H1 (cell line): Measurements from ENCODE around the gene GRM7. TPM values are rescaled to one million over a fixed set of nuclear protein-coding genes. Genes with fewer than 3 reads are reported as not detected.

ENCODE experiments used
- ASH2L ChIP-seq: fragments of 200-600, 300-600 bp; sonication (generic); IDR thresholded peaks from one replicate; pipeline ENCODE4 v1.7.1; 2017; ENCODE audit warnings: low read length
- CHD7 ChIP-seq: fragments of 300-600 bp; sonication (generic); IDR thresholded peaks from 2 replicates; pipeline ENCODE4 v1.7.1; 2012; ENCODE audit warnings: low read length, moderate library complexity, mild to moderate bottlenecking, inconsistent platforms; ENCODE audit not compliant: insufficient replicate concordance
- E2F6 ChIP-seq: IDR thresholded peaks from 2 replicates; pipeline ENCODE4 v1.6.1; 2012; ENCODE audit warnings: inconsistent platforms
- RFX5 ChIP-seq: IDR thresholded peaks from 2 replicates; pipeline ENCODE4 v1.6.1; 2011; ENCODE audit warnings: low read depth, low read length, improper control_type of control experiment, borderline replicate concordance
- RXRA ChIP-seq: IDR thresholded peaks from 2 replicates; pipeline ENCODE4 v1.6.1; 2011; ENCODE audit warnings: low read depth, mild to moderate bottlenecking, low read length, moderate library complexity; ENCODE audit not compliant: insufficient read depth
- SP2 ChIP-seq: IDR thresholded peaks from 2 replicates; pipeline ENCODE4 v1.6.1; 2012; ENCODE audit warnings: mild to moderate bottlenecking, low read length, inconsistent platforms
- polyA plus RNA-seq, 7 experiments: library from polyadenylated mRNA; depleted of rRNA in 3 of 7; stranded (reverse) in 5 of 7; unstranded in 2 of 7; fragments of >200 nt in 5 of 7; fragments of 200-250 nt in 2 of 7; gene quantifications; 1 replicate in 5 of 7; 2 replicates in 1 of 7; 4 replicates in 1 of 7; pipeline versions ENCODE4 v1.2.1 to v1.2.3, GENCODE V29; 2011 to 2013; ENCODE audit warnings: missing spikeins in 2 of 7, mixed read lengths in 2 of 7
- total RNA-seq: library from RNA; stranded (reverse); fragmentation: NEBNext Ultra II Directional; extraction: Animal tissue kit (Norgen Biotek cat#: 25700); gene quantifications from 2 replicates; pipeline ENCODE4 v1.2.1, GENCODE V29; 2021

GRM7 gene
- total and polyA plus RNA-seq, 2 of the 8 experiments (the other 6 are each of a cell fraction or from before 2014, with no cell fraction given), result 0.17 to 0.24 TPM

GRCh38 chr3:7789324-7789723 lies 928.4 kb downstream of the GRM7 start (continued):
- TF ChIP-seq CHD7, result no peak
- no peak for TF ChIP-seq ASH2L
- TF ChIP-seq RFX5, result no peak
- TF ChIP-seq RXRA, result no peak
- TF ChIP-seq E2F6, result no peak
- TF ChIP-seq SP2, result no peak
